Measurements from ENCODE around the gene IL10RB. TPM values are rescaled to one million over a fixed set of nuclear protein-coding genes. Genes with fewer than 3 reads are reported as not detected.

Gene IL10RB
- total RNA-seq, 1 experiment from 2014 or later, result 3.1 TPM

DNA sequence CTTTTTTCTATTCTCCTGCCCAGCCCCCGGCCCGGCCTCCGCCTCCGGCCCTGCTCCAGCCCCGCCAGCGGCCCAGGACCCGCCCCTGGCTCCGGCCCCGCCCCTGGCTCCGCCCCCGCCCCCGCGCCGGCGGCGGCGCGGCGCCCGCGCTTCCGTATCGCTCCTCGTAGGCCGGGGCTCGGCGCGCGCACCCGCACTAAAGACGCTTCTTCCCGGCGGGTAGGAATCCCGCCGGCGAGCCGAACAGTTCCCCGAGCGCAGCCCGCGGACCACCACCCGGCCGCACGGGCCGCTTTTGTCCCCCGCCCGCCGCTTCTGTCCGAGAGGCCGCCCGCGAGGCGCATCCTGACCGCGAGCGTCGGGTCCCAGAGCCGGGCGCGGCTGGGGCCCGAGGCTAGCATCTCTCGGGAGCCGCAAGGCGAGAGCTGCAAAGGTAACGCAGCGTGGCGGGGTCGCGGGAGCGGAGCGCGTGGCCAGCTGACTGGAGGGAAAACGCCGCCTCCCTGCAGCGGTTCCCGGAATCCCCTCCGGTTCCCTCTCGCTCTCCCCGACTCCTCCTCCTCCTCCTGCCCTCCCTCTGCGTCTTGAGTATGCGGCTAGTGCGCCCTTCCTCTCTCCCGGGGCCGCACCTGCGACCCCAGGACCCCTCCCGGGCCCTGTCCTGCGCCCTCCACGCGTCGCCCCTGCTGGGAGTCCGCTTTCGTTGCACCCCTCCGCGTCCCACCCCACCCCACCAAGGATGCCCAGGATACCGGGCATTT lies 36.2 kb upstream of the IL10RB start, which contains the start of gene IFNAR2:
Gene IFNAR2 (plus strand): TSS at position 155 of the 761 bp plus-strand sequence. CDS start 11,985 bp downstream, outside the sequence.
- no peak for TF ChIP-seq CTCF (conservative IDR thresholded peaks at IDR 0.05)
- Mint-ChIP-seq H3K4me1 (peaks cover 23 to 28% of the 10 kb centered on the region in 2 experiments), H3K36me3 (ENCODE audit: insufficient read depth in 1 of 3, low read depth in 3 of 3) (peaks cover 5 to 29% (median 13%) of the 10 kb centered on the region in 3 experiments), H3K27ac (peak within 1 kb of the TSS in 2 of 3 experiments; percentile 86 to 92; a peak in 2 of 7 replicates), H3K4me3 (peak within 1 kb of the TSS; percentile 89 to 92), H3K27me3 (ENCODE audit: low read depth) (peaks cover 18% of the 10 kb centered on the region), H3K9me3 (peaks cover 3 to 5% of the 10 kb centered on the region in 2 experiments; a peak in 2 of 5 replicates)
- Histone ChIP-seq H3T11ph (ENCODE audit: low read length) (no peak within 1 kb of the TSS), H3K23ac (ENCODE audit: insufficient read length, low read depth, low read length) (no peak within 1 kb of the TSS), H2BK20ac (ENCODE audit: low read depth, low read length, poor library complexity, severe bottlenecking) (no peak within 1 kb of the TSS), H3K79me1 (ENCODE audit: insufficient read depth, low read depth, low read length, poor library complexity, severe bottlenecking) (no peaks in the 10 kb centered on the region), H3K4me1 (ENCODE audit: insufficient read depth, low read length) (peaks cover 3% of the 10 kb centered on the region; the same call in 1 of the 2 replicates), H4K5ac (ENCODE audit: insufficient read length, low read depth, low read length) (no peak within 1 kb of the TSS), H2BK12ac (ENCODE audit: insufficient read length, low read depth, low read length) (no peak within 1 kb of the TSS), H4K20me1 (ENCODE audit: control insufficient read depth, insufficient read depth, insufficient read length) (no peaks in the 10 kb centered on the region), H3K56ac (ENCODE audit: insufficient read length, low read depth, low read length) (no peak within 1 kb of the TSS), H2AFZ (ENCODE audit: low read length) (peak within 1 kb of the TSS; percentile 87), H2BK15ac (ENCODE audit: low read depth, low read length) (no peak within 1 kb of the TSS), H4K8ac (replicated peaks; ENCODE audit: insufficient read length, low read depth, low read length) (no peak within 1 kb of the TSS), H3K79me2 (ENCODE audit: insufficient read depth, low read length) (no peaks in the 10 kb centered on the region), H3K9ac (ENCODE audit: extremely low read depth, insufficient read length, low read length) (peak within 1 kb of the TSS; percentile 61), H3K9me3 (ENCODE audit: control insufficient read depth, low read depth, low read length) (no peaks in the 10 kb centered on the region), H2AK5ac (ENCODE audit: insufficient read length, low read length) (no peak within 1 kb of the TSS), H3K18ac (ENCODE audit: insufficient read length, low read depth, low read length) (peak within 1 kb of the TSS; percentile 82), H3K14ac (ENCODE audit: insufficient read depth, low read length) (peak within 1 kb of the TSS; percentile 89), H3K27ac (ENCODE audit: insufficient read length, low read depth, low read length) (no peak within 1 kb of the TSS), H2BK120ac (ENCODE audit: low read depth, low read length, poor library complexity, severe bottlenecking) (no peak within 1 kb of the TSS), H4K91ac (ENCODE audit: insufficient read length, low read depth, low read length) (no peak within 1 kb of the TSS), H3K4ac (ENCODE audit: low read depth, low read length) (no peak within 1 kb of the TSS), H2BK5ac (ENCODE audit: insufficient read length, low read length) (no peak within 1 kb of the TSS), H3K23me2 (ENCODE audit: insufficient read length, low read depth, low read length, poor library complexity, severe bottlenecking) (peaks cover 13% of the 10 kb centered on the region), H3K4me2 (ENCODE audit: insufficient read depth, insufficient read length, low read length) (peak within 1 kb of the TSS; percentile 83), H3K27me3 (ENCODE audit: insufficient read depth, low read length) (no peaks in the 10 kb centered on the region)
- no CpG with 5 or more reads among the region's 95 CpGs for WGBS (ENCODE audit: extremely low coverage, insufficient read length, low lambda C conversion rate)
- peak; percentile 85 for DNase-seq

Measured in H9 (cell line).